Inflammatory macrophage (primary cell): Measurements from ENCODE around the gene UCKL1.
"Not testable (repeated sequence)": the region's sequence is repeated elsewhere in the genome, so short reads cannot be mapped to it uniquely, and the experiment has no call there.

Experiments
- DNase-seq, 2 donors: peaks; one replicate each; pipeline ENCODE4 v3.0.0-alpha.2; 2020 to 2022
- total RNA-seq, 18 experiments: gene quantifications; one replicate each; lab custom pipeline; 2026; ENCODE audit warnings: mixed read lengths in 6 of 18, inconsistent platforms in 2 of 18; lab: John Stamatoyannopoulos, UW

The UCKL1 gene
- total RNA-seq, result 9.0 to 19.7 (median 15.9) reads per million in 18 experiments

GRCh38 chr20:63955827-63956663 is at the start of gene UCKL1:
Gene UCKL1, minus strand, starts transcription at chr20:63956416. Its CDS starts 44 bp downstream, at chr20:63956372.
- DNase-seq, result peak; percentile 72 to 89

DNA sequence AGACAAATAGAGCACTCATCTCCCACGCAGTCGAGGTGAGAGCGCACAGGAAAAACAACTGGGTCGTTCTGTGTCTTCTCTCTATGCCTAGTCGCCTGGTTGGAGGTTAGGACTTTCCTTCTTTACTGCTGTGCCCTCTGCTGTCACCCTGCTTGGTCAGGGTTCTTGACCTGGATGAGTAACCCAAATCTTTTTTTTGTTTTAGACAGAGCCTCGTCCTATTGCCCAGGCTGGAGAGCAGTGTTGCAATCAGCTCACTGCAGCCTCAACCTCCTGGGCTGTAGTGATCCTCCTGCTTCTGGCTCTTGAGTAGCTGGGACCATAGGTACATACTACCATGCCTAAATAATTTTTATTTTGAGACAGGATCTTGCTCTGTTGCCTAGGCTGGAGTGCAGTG is 49.2 kb upstream of the UCKL1 start:
- no peak for DNase-seq

GRCh38 chr20:64003960-64004725 is 47.9 kb upstream of the UCKL1 start:
- DNase-seq, result no peak

GRCh38 chr20:64001607-64002011 is 45.4 kb upstream of the UCKL1 start:
- no peak for DNase-seq

GRCh38 chr20:64000906-64001305 is 44.7 kb upstream of the UCKL1 start:
- no peak for DNase-seq

- no peak for DNase-seq
These were observed 26.7 kb upstream of the UCKL1 start for GRCh38 chr20:63982937-63983336.

DNA sequence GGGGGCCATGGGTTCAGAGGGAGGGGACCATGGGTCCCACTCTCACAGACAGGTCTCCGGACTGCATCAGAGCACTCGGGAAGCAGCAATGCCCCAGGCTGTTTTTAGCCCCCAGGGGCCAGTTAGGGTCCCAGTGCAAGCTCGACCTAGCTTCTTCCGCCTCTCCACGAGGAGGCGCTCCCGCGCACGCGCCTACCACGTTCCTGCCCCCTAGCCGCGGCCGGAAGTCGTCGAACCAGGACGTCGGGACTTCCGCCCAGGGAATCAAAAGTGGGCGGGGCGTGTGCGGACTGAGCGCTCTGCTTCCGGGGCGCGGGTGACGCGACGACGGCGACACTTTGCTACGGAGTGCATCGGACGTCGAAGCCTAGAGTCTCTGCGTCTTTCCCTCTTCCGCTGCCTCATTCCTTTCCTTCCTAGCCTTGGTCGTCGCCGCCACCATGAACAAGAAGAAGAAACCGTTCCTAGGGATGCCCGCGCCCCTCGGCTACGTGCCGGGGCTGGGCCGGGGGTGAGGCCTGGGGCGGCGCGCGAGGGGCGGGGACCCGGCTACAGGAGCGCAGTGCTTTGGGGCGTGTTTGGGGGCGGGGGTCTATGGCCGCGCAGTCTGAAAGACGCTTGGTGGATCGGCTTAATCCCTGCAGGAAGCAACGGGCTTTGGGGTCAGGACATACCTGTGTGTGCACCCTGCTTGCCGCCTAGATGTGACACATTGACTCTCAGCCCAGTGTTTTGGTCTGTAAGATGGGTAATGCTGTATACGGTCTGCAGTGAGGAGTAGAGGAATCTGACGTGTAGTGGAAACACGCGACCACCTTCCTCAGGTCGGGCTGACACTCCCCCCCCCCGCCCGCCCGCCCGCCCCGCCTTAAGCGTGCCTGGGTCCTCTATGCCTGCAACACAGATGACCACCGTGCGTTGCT is 24.9 kb upstream of the UCKL1 start, which contains the start of gene PRPF6:
Gene PRPF6, plus strand, starts transcription at position 327 of the 923 bp plus-strand sequence. Its CDS starts 114 bp downstream, at position 441.
- peak; percentile 97 to 98 for DNase-seq

DNA sequence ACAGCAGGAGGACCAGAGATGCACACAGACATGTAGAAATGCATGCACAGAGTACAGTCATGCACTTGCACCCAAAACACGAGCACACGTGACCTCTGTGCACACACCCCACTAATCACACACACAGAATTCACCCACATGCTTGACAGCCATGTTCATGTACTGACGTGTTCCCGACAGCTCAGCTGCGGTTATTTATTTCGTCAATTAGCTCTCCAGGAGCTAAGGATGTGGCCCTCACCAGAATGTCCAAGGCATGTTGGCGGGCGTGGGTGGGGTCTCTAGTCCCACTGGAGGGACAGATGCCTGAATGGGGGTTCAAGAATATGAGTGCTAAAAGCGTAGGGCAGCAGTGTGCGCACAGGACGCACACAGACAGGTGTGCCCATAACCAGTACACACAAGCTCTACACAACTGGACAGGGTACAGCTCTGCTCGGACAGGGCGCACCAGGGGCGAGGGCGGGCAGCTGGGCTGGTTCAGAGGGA is 24.1 kb upstream of the UCKL1 start:
- DNase-seq, result peak; percentile 48 to 63

DNA sequence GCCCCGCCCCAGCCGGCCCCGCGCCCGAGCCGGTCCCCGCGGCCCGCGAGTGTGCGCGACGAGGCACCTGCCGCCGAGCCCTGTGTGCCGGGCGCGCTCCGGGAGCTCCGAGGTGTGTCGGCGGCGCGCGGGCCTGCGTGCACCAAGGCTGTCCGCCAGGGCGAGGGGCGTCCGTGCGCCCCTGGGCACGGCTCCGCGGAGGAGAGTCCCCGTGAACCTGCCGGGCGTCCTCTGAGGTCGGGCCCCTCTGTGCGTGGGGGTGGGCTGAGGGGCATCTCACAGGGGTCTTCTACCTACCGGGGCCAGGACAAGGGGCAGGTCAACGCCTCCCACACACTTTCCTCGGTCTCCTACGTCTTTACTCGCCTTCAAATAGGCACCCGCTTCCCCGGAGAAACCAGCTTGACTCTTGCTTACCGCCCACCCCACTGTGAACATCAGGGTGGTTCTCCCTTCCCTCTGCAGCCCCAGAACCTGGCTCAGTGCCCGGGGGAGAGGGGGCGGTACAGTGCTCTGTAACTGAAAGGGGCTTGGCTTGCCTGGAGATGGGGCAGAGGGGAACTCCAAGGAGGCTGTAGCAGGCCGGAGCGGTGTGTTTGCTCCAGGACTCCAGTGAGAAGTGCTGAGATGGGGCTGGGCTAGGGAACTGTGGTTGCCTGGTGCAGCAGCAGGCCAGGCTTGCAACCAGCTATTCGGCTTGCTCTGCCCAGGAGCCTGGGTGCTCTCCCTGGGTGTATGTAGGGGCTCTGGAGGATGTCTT is 23.5 kb upstream of the UCKL1 start, which contains the start of gene SAMD10:
Gene SAMD10, minus strand, starts transcription at position 86 of the 760 bp plus-strand sequence. CDS start 175 bp downstream, outside the sequence.
- peak; percentile 84 to 93 for DNase-seq

DNA sequence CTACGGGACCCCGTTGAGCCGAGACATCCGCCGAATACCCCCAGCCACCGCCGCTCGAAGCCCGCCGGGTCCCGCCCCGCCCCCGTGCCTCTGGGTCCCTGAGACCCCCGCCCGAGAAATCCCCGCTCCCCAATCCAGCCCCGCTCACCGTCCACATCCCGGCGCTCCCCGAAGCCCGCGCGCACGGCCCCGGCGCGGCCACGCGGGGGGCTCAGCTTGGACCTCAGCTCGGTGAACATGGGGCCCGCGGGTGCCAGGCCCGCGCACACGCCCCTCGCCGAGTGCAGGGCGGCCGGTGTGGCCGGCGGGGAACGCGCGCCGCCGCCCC is 23.0 kb upstream of the UCKL1 start:
- DNase-seq, result no peak

- peak in 1 of 2 donors; percentile 35 for DNase-seq
These were observed 22.4 kb upstream of the UCKL1 start for GRCh38 chr20:63978319-63979228.

- peak; percentile 73 to 86 for DNase-seq
These were observed 21.6 kb upstream of the UCKL1 start for GRCh38 chr20:63977739-63978276.

DNA sequence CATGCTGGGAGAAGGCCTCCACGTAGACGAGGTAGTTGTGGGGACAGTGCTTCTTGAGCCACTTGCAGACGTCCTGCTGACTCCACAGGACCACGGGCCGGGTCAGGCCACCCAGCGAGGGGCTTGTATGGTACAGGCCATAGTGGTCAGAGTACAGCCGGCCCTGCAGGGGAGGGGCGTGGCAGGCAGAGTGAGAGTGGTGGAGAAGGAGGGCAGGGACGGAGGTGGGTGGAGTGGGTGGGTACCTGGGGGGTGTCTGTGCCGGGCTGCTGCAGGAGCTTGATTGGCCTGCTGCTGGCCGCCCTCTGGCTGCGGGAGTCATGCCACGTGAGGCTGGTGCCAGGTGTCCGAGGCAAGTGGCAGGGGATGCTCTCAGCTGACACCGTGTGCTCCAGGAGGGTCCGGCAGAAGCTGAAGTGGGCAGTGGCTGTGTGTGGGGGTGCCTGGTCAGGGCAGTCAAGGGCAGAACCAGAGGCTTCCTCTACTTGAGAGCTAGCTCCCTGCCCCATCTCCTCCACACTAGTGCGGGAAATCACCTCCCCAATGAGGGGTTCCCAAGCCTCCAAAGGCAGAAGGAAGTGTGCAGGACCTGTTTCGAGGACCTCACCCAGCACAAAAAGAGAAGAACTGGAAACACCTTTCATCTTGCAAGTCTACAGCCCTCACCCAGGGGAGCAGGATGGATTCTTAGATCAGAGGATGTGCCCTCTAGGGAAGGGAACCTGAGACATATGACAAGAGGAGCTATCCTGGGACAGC is 20.9 kb upstream of the UCKL1 start:
- DNase-seq, result no peak

DNA sequence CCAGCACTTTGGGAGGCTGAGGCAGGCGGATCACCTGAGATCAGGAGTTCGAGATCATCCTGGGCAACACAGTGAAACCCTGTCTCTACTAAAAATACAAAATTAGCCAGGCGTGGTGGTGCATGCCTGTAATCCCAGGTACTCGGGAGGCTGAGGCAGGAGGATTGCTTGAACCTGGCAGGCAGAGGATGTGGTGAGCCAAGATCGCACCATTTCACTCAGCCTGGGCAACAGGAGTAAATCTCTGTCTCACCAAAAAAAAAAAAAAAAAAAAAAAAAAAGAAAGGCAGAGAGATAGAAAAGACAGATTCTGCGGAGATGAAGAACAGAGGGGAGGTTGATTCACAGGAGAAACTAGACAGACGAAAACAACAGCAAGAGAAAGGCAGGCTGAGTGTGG is 20.3 kb upstream of the UCKL1 start:
- not testable (repeated sequence) for DNase-seq

- DNase-seq, result no peak
These were observed 18.4 kb upstream of the UCKL1 start for GRCh38 chr20:63974402-63975200.

- peak; percentile 86 to 88 for DNase-seq
These were observed 17.6 kb upstream of the UCKL1 start for GRCh38 chr20:63973636-63974401.

DNA sequence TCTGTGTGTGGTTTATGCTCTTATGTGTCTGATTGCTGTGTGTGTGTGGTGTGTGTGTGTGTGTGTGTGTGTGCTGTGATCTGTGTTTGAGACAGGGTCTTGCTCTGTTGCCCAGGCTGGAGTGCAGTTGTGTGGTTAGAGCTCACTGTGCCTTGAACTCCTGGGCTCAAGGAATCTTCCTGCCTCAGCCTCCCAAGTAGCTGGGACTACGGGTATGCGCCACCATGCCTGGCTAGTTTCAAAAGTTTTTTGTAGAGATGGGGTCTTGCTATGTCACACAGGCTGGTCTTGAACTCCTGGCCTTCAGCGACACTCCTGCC is 16.9 kb upstream of the UCKL1 start:
- no peak for DNase-seq
